NCI-H748 (cell line): ENCODE results near the gene LTB4R2.

Experiments used
- DNase-seq: peaks from one replicate; lab custom pipeline; 2025; ENCODE audit not compliant: unreplicated experiment; lab: John Stamatoyannopoulos, UW

Gene LTB4R2

GRCh38 chr14:24317141-24317928 is 7.4 kb downstream of the LTB4R2 start:
- DNase-seq = no peak

DNA sequence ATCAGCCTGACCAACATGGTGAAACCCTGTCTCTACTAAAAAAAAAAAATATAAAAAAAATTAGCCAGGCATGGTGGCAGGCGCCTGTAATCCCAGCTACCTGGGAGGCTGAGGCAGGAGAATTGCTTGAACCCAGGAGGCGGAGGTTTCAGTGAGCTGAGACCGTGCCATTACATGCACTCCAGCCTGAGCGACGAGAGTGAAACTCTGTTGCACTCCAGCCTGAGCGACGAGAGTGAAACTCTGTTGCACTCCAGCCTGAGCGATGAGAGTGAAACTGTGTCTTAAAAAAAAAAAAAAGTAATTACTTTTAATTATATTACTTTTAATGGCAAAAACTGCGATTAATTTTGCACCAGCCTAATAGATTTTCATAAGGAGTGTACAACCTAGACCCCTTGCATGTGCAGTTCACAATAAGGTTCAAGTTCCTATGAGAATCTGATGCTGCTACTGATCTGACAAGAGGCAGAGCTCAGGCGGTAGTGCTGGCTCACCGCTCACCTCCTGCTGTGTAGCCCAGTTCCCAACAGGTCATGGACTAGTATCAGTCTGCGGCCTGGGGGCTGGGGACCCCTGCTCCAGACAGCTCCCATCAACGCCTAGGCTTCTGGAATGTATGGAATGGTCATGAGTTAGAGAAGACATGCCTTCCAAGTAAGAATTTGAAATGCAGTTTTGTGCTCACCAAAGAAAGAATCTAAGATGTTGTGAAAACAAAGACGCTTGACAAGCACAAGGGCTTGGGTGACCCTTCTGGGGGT is 11.5 kb downstream of the LTB4R2 start:
- no peak for DNase-seq

- no peak for DNase-seq
Measured at GRCh38 chr14:24322672-24323071, 12.7 kb downstream of the LTB4R2 start.

DNA sequence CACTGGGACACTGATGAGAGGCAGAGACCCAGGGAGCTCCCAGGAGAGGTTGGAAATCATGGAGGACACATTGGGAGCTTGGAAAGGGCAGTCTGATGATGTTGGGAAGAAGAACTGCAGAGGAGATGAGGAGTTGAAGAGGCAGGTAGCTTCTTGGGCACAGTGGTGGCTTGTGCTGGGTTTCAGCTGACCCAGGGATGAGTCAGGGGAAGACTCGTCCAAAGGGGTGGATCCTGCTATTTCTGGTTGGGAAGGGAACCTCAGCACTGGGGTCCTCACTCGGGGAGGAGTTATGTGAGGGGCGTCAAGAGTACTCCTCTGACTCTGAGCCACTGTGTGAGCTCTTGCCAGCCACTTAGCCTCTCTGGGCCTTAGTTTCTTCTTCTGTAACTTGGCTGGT is 13.4 kb downstream of the LTB4R2 start:
- no peak for DNase-seq

- DNase-seq = no peak
Measured at GRCh38 chr14:24324024-24324423, 14.1 kb downstream of the LTB4R2 start.

DNA sequence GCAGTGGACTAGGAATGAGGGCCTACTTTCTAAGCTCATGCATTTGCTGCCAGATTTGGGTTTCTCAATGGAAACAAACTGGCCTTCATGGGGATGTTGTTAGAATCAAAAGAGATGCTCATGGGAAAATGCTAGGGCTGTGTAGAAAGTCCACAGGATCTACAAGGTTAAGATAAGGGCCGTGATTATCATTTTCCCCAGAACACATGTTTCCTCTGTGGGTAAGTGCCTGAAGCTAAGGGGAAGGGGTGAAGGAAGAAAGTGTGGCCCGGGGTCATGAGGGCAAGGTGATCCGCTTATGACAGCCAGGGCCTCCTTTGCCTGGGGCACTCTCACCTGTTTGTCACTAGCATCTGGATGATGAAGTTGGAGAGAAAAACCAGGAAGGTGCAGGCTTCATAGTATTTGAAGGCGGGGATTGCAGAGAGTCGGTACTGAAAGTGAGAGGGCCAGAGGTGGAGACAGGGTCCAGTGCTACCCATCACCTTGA is 15.1 kb downstream of the LTB4R2 start:
- DNase-seq = no peak

DNA sequence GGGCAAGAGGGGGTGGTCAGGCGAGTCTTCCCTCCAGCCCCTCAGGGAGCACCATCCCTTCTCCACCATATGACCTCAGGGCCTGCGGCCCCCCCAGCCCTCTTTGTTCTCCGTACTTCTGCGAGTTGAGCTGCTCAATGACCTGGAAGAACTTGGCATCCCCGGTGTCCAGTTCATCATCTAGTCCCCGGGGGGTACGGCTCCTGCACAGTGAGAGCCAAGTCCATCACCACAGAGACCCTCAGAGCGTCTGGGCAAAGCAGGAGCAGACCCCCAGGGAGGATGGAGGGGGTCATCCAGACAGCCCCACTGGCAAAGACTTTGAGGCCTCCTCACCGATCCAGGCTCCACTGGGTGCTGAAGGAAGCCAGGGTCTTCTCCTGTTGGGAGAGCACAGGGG is 16.0 kb downstream of the LTB4R2 start:
- DNase-seq = no peak

GRCh38 chr14:24327303-24327702 is 17.4 kb downstream of the LTB4R2 start:
- DNase-seq = no peak

DNA sequence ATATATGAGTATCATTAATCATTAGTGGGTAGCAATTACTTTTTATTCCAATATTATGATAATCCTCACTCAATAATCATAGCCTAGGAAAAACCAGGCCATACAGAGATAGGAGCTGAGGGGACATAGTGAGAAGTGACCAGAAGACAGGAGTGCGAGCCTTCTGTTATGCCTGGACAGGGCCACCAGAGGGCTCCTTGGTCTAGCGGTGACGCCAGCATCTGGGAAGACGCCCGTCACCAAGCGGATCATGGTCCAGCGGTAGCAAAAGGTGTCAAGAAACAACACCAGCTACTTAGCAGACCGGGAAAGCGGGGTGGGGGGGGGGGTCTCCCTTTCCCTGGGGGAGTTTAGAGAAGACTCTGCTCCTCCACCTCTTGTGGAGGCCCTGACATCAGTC is 18.0 kb downstream of the LTB4R2 start:
- peak; percentile 22 for DNase-seq

- DNase-seq = no peak
Measured at GRCh38 chr14:24329073-24329663, 19.2 kb downstream of the LTB4R2 start.

DNA sequence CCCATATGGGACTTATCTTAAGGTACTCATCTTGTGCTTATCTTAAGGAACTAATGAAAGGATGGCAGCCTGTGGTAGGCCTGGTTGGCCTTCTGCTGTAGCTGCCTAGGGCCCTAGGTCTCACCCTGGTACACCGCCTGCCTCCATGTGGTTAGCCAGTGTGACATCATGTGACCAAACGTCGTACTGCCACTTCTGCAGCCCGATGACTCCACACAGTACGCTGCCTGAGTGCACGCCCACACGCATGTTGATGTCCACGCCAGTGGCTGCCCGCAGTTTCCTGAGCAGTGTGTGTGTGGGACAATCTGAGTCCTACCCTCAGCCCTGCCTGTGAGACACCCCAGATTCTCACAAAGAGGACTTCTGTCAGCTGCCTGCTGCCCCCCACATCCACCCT is 19.8 kb downstream of the LTB4R2 start:
- DNase-seq = no peak

DNA sequence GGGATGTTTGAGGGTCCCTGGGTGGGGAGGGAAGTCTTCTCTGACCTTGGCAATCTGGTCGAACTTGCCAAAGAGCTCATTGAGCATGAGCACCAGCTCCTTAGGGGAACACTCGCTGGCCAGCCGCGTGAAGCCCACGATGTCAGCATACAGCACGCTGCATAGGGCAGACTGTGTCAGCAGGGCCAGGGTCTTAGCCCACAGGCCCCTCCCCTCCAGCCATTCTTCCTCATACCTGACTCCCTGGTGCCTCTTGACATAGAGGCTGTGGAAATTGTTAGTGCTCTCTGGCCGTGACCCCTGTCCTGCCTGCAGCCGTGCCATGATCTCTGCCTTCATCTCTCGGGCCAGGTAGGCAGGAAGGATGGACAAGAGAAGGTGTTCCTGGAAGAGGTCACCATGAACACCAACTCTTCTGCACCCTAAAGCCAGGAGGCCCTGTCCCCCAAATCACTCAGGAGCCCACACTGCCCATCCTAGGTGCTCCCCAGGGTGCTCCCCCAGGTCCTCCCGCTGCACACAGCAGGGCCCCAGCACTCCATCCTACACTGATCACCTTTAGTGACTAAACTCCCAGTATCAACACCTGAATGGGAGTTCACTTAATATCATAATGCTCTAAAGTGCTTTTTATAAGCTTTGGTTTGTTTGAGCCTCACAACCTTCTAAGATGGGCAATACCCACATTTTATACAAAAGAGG is 21.2 kb downstream of the LTB4R2 start:
- DNase-seq = no peak

DNA sequence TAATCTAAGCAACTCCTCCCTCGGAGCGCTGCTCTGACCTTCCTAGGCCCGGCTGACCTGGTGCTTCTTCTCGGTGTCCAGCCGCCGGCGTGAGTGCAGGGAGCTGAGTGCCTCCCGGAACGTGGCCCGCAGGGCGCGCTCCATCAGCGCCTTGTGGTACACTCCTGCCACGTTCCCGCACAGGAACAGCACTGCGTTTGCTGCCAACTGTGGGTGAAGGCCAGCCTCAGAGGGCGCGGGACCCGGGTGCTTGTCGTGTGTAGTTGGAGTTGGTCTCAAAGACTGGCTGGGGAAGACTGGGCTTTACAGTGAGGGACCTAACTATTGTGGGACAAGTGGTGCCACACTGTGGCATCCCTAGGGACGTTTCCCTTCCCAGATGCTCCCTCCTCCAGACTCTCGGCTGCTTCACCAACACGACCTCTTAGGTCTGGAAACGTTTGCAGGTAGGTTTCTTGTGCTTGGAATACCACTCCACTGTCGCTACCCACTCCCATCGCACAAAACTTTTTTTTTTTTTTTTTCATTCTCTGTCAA is 21.9 kb downstream of the LTB4R2 start:
- no peak for DNase-seq

DNA sequence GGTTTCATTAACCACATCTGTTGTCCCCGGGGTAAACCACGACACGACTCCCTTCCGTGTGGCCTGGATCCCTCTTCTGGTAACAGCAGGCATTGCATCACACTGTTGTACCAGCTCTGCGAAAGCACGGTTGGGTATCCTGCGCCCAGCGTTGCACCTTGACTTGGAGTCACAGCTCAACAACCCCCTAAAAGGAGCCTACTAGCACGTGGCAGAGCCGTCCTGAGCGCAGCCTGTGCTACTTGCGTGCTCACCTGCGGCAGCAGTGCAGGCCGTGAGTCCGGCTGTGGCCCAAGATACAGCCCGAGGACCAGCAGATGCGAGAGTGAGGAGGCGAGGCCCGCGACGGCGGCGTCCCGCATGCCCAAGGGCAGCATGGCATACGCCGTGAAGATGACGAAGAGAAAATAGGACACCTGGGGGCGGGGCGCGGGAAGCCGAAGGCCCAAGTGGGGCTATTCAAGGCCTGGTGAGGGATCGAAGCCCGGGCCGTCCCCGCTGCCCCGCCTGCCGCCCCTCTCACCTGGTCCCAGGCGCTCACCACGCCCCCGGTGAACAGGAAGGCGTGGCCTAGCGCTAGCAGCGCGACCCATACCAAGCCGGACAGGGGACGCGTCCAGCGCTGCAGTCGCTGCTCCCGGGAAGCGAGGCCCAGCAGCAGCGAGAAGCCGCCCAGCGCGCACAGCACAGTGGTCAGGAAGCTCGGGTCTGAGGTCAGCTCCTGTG is 22.5 kb downstream of the LTB4R2 start:
- peak; percentile 86 for DNase-seq

DNA sequence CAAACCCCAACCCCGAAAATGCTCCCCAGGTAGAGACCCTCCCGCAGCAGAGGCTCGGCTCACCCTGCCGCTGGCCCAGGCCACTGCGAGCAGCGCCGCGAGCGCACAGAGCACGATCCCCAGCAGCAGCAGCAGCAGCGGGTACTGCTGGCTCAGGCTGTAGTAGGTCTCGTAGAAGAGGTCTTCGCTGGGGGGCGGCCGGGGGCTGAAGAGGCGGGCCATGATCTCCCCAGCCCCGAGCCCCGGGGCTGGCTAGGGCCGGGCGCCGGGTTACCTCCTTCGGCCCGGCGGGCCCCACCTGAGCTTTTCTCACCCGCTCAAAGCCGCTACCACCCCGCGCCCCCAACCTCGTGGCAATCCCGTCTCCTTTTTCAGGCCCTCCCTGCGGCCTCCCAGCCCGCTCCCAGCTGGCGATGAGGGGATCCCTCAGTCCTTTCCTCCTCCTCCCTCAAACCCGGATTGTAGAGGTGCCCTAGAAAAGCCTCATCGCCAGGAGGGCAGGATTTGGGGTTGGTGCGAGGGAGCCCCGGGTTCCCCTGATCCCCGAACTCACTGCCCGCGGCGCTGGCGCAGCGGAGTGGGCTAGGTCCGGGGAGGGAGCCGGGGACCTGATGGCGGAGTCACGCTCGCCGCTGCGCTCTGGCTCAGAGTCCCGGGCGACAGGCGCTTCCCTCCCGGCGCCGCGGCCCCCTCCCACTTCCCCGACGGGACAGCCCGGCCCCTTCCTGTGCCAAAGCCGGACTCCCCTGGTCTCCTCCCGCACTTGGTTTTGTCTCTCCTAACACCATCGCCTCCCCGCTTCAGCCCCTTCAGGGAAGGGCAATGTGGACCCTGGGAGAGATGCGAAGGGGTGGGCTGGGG is 24.7 kb downstream of the LTB4R2 start, which contains the start of gene ADCY4:
Gene ADCY4 (minus strand): TSS at position 641 of the 861 bp plus-strand sequence. CDS start 419 bp downstream, at position 222.
- DNase-seq = no peak

DNA sequence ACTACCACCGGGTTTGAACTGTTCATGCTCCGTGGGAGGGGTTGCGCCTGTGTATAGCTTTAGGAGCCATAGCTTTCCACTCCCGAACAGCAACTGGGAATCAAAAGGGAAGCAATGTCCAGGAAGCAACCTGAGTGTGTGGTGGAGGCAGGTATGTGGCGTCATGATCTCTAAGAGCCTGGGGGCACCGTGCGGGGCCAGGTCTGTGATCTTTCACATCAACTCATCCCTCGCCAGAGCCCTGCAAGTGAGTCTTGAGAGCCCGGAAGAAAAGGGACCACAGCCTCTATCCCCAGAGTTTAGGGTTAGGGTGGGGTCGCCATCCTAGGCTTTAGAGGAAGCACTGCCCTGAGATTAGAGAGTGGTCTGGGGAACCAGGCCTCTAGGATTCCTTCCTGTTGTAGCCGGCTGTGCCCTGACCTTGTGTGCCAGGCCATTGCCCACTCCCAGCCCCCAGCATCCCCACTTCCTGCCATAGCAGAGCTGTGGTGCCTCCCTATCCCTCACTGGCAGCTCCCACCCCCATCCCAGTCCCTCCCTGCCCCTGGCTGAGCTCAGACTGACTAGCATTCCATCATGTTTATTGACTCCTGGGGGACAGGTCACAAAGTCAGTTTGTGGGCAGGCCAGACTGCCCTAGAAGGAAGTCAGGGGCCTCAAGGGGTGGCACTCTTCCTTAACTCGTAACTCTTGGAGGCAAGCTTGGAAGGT is 25.7 kb downstream of the LTB4R2 start:
- DNase-seq = no peak

- no peak for DNase-seq
Measured at GRCh38 chr14:24337144-24337823, 27.3 kb downstream of the LTB4R2 start.

DNA sequence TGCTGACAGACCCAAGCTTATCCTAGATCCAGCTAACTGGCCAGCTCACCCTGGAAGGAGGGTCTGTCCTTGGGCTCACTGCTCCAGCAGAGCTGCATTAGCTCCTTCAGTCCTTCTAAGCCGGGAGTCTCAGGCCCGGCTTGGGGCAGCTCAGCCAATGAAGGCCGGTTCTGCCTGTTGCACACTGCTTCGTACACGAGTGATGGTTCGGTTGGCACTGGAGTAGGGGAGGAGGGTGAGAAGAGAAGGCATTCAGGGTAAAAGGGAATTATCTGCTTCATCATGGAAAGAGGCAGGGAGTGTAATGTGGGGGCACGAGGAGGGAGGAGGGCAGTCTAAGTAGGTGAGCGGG is 27.9 kb downstream of the LTB4R2 start:
- no peak for DNase-seq
